B cell (primary cell): ENCODE data around the gene DCUN1D4. TPM values are rescaled to one million over a fixed set of nuclear protein-coding genes. Genes with fewer than 3 reads are reported as not detected.

ENCODE experiments used
- ATAC-seq: fragments of 200-7000 bp; cut with Tn5 transposase; one replicate; pipeline ENCODE4 v1.10.0; 2021; ENCODE audit warnings: low read depth, mild to moderate bottlenecking, moderate number of reproducible peaks, moderate library complexity
- CTCF ChIA-PET: fragments of 350-600 bp; sonication (Branson Sonifier 250); formaldehyde crosslinking; loops from one replicate; lab custom pipeline; 2021; ENCODE audit warnings: antibody characterized with exemption, inconsistent platforms; lab: Charles Lee
- POLR2A ChIA-PET: fragments of 350-600 bp; sonication (Branson Sonifier 250); formaldehyde crosslinking; loops from one replicate; lab custom pipeline; 2021; ENCODE audit warnings: antibody characterized with exemption; lab: Charles Lee
- DNase-seq: peaks from one replicate; pipeline ENCODE4 v3.0.0; 2013
- H2AFZ ChIP-seq: 2 replicates; pipeline ENCODE4 v1.6.1; 2012; ENCODE audit warnings: mild to moderate bottlenecking, low read depth, low read length; ENCODE audit not compliant: insufficient read depth, poor library complexity, severe bottlenecking
- H3K27ac ChIP-seq, 2 donors: 1 replicate in 1 of 2; 2 replicates in 1 of 2; pipeline ENCODE4 v1.5.1; 2012 to 2013; ENCODE audit warnings: low read length in 2 of 2, mild to moderate bottlenecking in 2 of 2, moderate library complexity in 1 of 2
- H3K27me3 ChIP-seq, 4 experiments: fragments of 200-600 bp in 1 of 4; sonication (generic) in 1 of 4; replicated peaks in 1 of 4; 1 replicate in 2 of 4; 2 replicates in 2 of 4; pipeline versions ENCODE4 v1.6.1 to v1.7.0; 2013 to 2016; ENCODE audit warnings: low read length in 3 of 4, mild to moderate bottlenecking in 2 of 4, mixed read lengths in 1 of 4, moderate library complexity in 1 of 4; ENCODE audit not compliant: insufficient read depth in 4 of 4, control insufficient read depth in 3 of 4; ENCODE audit errors: control extremely low read depth in 1 of 4
- H3K36me3 ChIP-seq, 2 experiments: replicated peaks in 1 of 2; 1 replicate in 1 of 2; 2 replicates in 1 of 2; pipeline versions ENCODE4 v1.6.1 to v1.7.1; 2013; ENCODE audit warnings: low read length in 1 of 2; ENCODE audit not compliant: insufficient read depth in 2 of 2, control insufficient read depth in 1 of 2; ENCODE audit errors: control extremely low read depth in 1 of 2, extremely low read depth in 1 of 2
- H3K4me1 ChIP-seq, 2 donors: fragments of 200-600 bp in 1 of 2; sonication (generic) in 1 of 2; 1 replicate in 1 of 2; 2 replicates in 1 of 2; pipeline versions ENCODE4 v1.5.1 to v1.6.1; 2013 to 2017; ENCODE audit warnings: low read length in 2 of 2; ENCODE audit not compliant: control insufficient read depth in 2 of 2, insufficient read depth in 2 of 2
- H3K4me2 ChIP-seq: replicated peaks from 2 replicates; pipeline ENCODE3; 2012; ENCODE audit warnings: mild to moderate bottlenecking, low read depth, low read length; ENCODE audit not compliant: poor library complexity, severe bottlenecking
- H3K4me3 ChIP-seq, 5 experiments: fragments of 200-600 bp in 1 of 5; sonication (generic) in 1 of 5; 1 replicate in 3 of 5; 2 replicates in 2 of 5; pipeline versions ENCODE4 v1.5.1 to v1.7.0; 2011 to 2016; ENCODE audit warnings: low read length in 4 of 5, mild to moderate bottlenecking in 4 of 5, low read depth in 2 of 5, control low read depth in 1 of 5, moderate library complexity in 1 of 5; ENCODE audit not compliant: insufficient read depth in 1 of 5; ENCODE audit errors: control extremely low read depth in 1 of 5, extremely low read depth in 1 of 5
- H3K79me2 ChIP-seq: fragments of 200-600 bp; sonication (generic); one replicate; pipeline ENCODE4 v1.6.0; 2016; ENCODE audit warnings: low read length; ENCODE audit not compliant: control insufficient read depth, insufficient read depth
- H3K9ac ChIP-seq: fragments of 200-600 bp; sonication (generic); 2 replicates; pipeline ENCODE4 v1.6.1; 2017; ENCODE audit warnings: mild to moderate bottlenecking, low read length, moderate library complexity
- H3K9me3 ChIP-seq, 3 donors: one replicate each; pipeline versions ENCODE4 v1.6.1 to v1.7.1; 2013; ENCODE audit warnings: low read length in 2 of 3; ENCODE audit not compliant: control insufficient read depth in 2 of 3, insufficient read depth in 1 of 3; ENCODE audit errors: control extremely low read depth in 1 of 3
- H4K20me1 ChIP-seq: 2 replicates; pipeline ENCODE4 v1.6.0; 2012; ENCODE audit warnings: mild to moderate bottlenecking, low read length; ENCODE audit not compliant: insufficient read depth, control insufficient read depth, poor library complexity, severe bottlenecking
- H3K27ac Mint-ChIP-seq: one replicate; pipeline ENCODE4 v1.8.0; 2021; ENCODE audit warnings: mixed read lengths
- H3K27me3 Mint-ChIP-seq: one replicate; pipeline ENCODE4 v1.8.0; 2021; ENCODE audit warnings: mixed read lengths
- H3K4me1 Mint-ChIP-seq: one replicate; pipeline ENCODE4 v1.8.0; 2021; ENCODE audit warnings: mixed read lengths
- H3K4me3 Mint-ChIP-seq: one replicate; pipeline ENCODE4 v1.8.0; 2021; ENCODE audit warnings: mixed read lengths
- H3K9me3 Mint-ChIP-seq: one replicate; pipeline ENCODE4 v1.8.0; 2022; ENCODE audit warnings: mixed read lengths; ENCODE audit not compliant: insufficient read depth
- EZH2 ChIP-seq: IDR thresholded peaks from 2 replicates; pipeline ENCODE4 v1.6.1; 2012; ENCODE audit warnings: borderline replicate concordance, low read depth, mild to moderate bottlenecking, moderate library complexity, low read length; ENCODE audit not compliant: insufficient read depth, poor library complexity, severe bottlenecking
- WGBS: methylation state at CpG from one replicate; pipeline ENCODE4 v1.1.5; 2013; ENCODE audit warnings: missing lambda C conversion rate; ENCODE audit not compliant: insufficient coverage; 5-methylcytosine and 5-hydroxymethylcytosine counted together
- intact Hi-C: fragments of 100-400 bp; cut with micrococcal nuclease; formaldehyde crosslinking; loops from one replicate; pipeline ENCODE4 v1.10.0; 2022
- polyA plus RNA-seq: library from polyadenylated mRNA; depleted of rRNA; stranded (reverse); fragments of >200 nt; gene quantifications from 2 replicates; pipeline ENCODE4 v1.2.3, GENCODE V29; 2012
- total RNA-seq, 2 donors: library from RNA; stranded (reverse); fragments of 120-200 nt in 1 of 2; gene quantifications; 1 replicate in 1 of 2; 2 replicates in 1 of 2; pipeline versions ENCODE4 v1.2.3 to v1.2.4, GENCODE V29; 2013 to 2022
- TF ChIP-seq, protein P1 (sequence below): fragments of 200-600 bp; IDR thresholded peaks from one replicate; pipeline ENCODE4 v1.8.0; 2022; ENCODE audit warnings: antibody characterized with exemption, mild to moderate bottlenecking

Gene DCUN1D4
- total and polyA plus RNA-seq, 2 donors (not counting 1 experiment from before 2014, with no cell fraction given): 15.1 to 39.7 TPM

DNA sequence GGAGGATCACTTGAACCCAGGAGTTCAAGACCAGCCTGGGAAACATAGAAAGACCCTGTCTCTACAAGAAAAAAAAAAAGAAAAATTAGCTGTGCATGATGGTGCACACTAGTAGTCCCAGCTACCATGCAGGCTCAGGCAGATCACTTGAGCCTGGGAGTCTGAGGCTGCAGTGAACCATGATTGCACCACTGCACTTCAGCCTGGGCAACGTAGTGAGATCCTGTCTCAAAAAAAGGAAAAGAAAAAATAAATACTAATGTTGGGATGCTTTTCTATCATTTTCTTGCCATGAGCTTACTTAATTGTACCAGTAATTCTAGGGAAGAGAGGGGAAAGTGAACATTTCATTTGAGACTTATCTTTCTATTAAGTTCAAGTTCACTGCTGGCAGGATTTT lies 19.8 kb downstream of the DCUN1D4 start:
- H3K9ac ChIP-seq: no peak overlapping the region
- POLR2A ChIA-PET: no interaction called here
- H3K4me2 ChIP-seq: no peak overlapping the region
- peaks cover 4% of the 10 kb centered on the region for H4K20me1 ChIP-seq
- peaks cover 0 to 27% of the 10 kb centered on the region in 2 experiments for H3K36me3 ChIP-seq
- CTCF ChIA-PET: interaction anchor here (1.4 kb wide), 1 partner anchor 20 kb away, joined by 3 read pairs; the partner anchor contains the start of gene DCUN1D4
- WGBS: no CpG with 5 or more reads among the region's 1 CpG
- no peaks in the 10 kb centered on the region for H3K4me1 ChIP-seq
- intact Hi-C loops: no loop called here
- TF ChIP-seq, protein P1, sequence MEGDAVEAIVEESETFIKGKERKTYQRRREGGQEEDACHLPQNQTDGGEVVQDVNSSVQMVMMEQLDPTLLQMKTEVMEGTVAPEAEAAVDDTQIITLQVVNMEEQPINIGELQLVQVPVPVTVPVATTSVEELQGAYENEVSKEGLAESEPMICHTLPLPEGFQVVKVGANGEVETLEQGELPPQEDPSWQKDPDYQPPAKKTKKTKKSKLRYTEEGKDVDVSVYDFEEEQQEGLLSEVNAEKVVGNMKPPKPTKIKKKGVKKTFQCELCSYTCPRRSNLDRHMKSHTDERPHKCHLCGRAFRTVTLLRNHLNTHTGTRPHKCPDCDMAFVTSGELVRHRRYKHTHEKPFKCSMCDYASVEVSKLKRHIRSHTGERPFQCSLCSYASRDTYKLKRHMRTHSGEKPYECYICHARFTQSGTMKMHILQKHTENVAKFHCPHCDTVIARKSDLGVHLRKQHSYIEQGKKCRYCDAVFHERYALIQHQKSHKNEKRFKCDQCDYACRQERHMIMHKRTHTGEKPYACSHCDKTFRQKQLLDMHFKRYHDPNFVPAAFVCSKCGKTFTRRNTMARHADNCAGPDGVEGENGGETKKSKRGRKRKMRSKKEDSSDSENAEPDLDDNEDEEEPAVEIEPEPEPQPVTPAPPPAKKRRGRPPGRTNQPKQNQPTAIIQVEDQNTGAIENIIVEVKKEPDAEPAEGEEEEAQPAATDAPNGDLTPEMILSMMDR: no peak
- TF ChIP-seq EZH2: no peak
- DNase-seq (no peak), ATAC-seq (no peak)
- H3K4me3 ChIP-seq: no peak overlapping the region
- Mint-ChIP-seq H3K4me3 (no peak overlapping the region), H3K4me1 (no peaks in the 10 kb centered on the region), H3K27ac (no peak overlapping the region), H3K9me3 (no peaks in the 10 kb centered on the region), H3K27me3 (no peaks in the 10 kb centered on the region)
- H3K9me3 ChIP-seq: no peaks in the 10 kb centered on the region
- H3K27ac ChIP-seq: no peak overlapping the region
- H2AFZ ChIP-seq: no peak overlapping the region
- no peaks in the 10 kb centered on the region for H3K27me3 ChIP-seq
- peaks cover 10% of the 10 kb centered on the region for H3K79me2 ChIP-seq

DNA sequence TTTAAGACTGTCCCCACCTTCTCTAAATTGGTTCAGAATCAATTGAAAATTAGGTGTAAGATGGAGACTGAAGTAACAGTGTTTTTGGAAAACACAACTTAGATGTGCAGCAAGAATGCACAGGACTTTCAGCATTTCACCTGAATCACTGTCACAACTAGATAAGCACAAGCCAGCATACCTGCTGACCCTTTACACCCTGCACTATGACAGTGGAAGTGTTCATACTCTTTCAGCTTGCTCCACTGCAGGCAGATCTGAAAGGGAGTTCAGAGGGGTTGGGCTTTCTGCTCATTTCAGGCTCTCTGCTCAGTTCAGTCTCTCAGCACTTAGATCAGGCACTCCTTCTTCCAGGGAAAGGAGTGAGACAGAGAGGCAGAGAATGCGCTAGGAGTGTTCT lies 22.8 kb downstream of the DCUN1D4 start:
- ATAC-seq (no peak), DNase-seq (no peak)
- Histone ChIP-seq H3K9ac (no peak overlapping the region), H3K27me3 (no peaks in the 10 kb centered on the region), H3K4me3 (no peak overlapping the region), H3K9me3 (no peaks in the 10 kb centered on the region), H3K79me2 (no peaks in the 10 kb centered on the region), H4K20me1 (peaks cover 4% of the 10 kb centered on the region), H3K4me1 (no peaks in the 10 kb centered on the region), H3K27ac (no peak overlapping the region), H3K4me2 (no peak overlapping the region), H3K36me3 (peaks cover 0 to 32% of the 10 kb centered on the region in 2 experiments), H2AFZ (no peak overlapping the region)
- H3K27me3 Mint-ChIP-seq: no peaks in the 10 kb centered on the region
- POLR2A ChIA-PET: no interaction called here
- CTCF ChIA-PET: no interaction called here
- intact Hi-C loops: no loop called here
- TF ChIP-seq, protein P1: no peak
- no peak for TF ChIP-seq EZH2
- H3K4me1 Mint-ChIP-seq: no peaks in the 10 kb centered on the region
- WGBS: no CpG with 5 or more reads among the region's 1 CpG
- no peak overlapping the region for H3K4me3 Mint-ChIP-seq
- H3K27ac Mint-ChIP-seq: no peak overlapping the region
- H3K9me3 Mint-ChIP-seq: no peaks in the 10 kb centered on the region
